TTC549 (cell line): ENCODE results near the gene KRTAP6-3.

Experiments
- FAIRE-seq: peaks from 2 replicates; lab custom pipeline; 2012; peaks lifted over from hg19 to GRCh38; lab: Jason Lieb, UNC

The KRTAP6-3 gene

GRCh38 chr21:30592140-30592539, at the start of gene KRTAP6-3:
Gene KRTAP6-3 (plus strand): TSS chr21:30592440. CDS start chr21:30592446, 6 bp downstream.
- FAIRE-seq: no peak

- FAIRE-seq: no peak
Measured at GRCh38 chr21:30552782-30553181, 39.5 kb upstream of the KRTAP6-3 start.

GRCh38 chr21:30555095-30555494, 37.1 kb upstream of the KRTAP6-3 start:
- no peak for FAIRE-seq

- no peak for FAIRE-seq
Measured at GRCh38 chr21:30561264-30561895, 30.9 kb upstream of the KRTAP6-3 start, which contains the start of gene KRTAP19-7. Gene KRTAP19-7 (minus strand): TSS chr21:30561314. CDS start chr21:30561289, 25 bp downstream.

GRCh38 chr21:30561957-30562356, 30.3 kb upstream of the KRTAP6-3 start:
- no peak for FAIRE-seq

GRCh38 chr21:30563072-30563471, 29.2 kb upstream of the KRTAP6-3 start:
- FAIRE-seq: no peak

- no peak for FAIRE-seq
Measured at GRCh38 chr21:30563630-30564029, 28.6 kb upstream of the KRTAP6-3 start.

- no peak for FAIRE-seq
Measured at GRCh38 chr21:30567617-30568016, 24.6 kb upstream of the KRTAP6-3 start.

- FAIRE-seq: no peak
Measured at GRCh38 chr21:30577766-30578165, 14.5 kb upstream of the KRTAP6-3 start.

GRCh38 chr21:30579346-30579745, 12.9 kb upstream of the KRTAP6-3 start:
- no peak for FAIRE-seq

GRCh38 chr21:30580132-30580531, 12.1 kb upstream of the KRTAP6-3 start:
- FAIRE-seq: no peak

GRCh38 chr21:30582870-30583269, 9.4 kb upstream of the KRTAP6-3 start:
- no peak for FAIRE-seq

GRCh38 chr21:30590297-30590696, 1.9 kb upstream of the KRTAP6-3 start, which contains the start of gene KRTAP22-2:
Gene KRTAP22-2 (minus strand): TSS chr21:30590397.
- FAIRE-seq: no peak

GRCh38 chr21:30598802-30599201, 6.6 kb downstream of the KRTAP6-3 start, which contains the start of gene KRTAP6-2:
Gene KRTAP6-2 (minus strand): TSS chr21:30598902. CDS start chr21:30598874, 28 bp downstream.
- FAIRE-seq: no peak

GRCh38 chr21:30600787-30601186, 8.5 kb downstream of the KRTAP6-3 start, which contains the start of gene KRTAP22-1:
Gene KRTAP22-1 (plus strand): TSS chr21:30601087.
- FAIRE-seq: no peak

- FAIRE-seq: no peak
Measured at GRCh38 chr21:30605968-30606367, 13.7 kb downstream of the KRTAP6-3 start.

GRCh38 chr21:30612132-30612531, 19.9 kb downstream of the KRTAP6-3 start:
- no peak for FAIRE-seq

GRCh38 chr21:30613836-30614235, 21.6 kb downstream of the KRTAP6-3 start, which contains the start of gene KRTAP6-1:
Gene KRTAP6-1 (minus strand): TSS chr21:30613930. CDS start chr21:30613904, 26 bp downstream.
- no peak for FAIRE-seq

- FAIRE-seq: no peak
Measured at GRCh38 chr21:30615199-30615598, 23.0 kb downstream of the KRTAP6-3 start.

- no peak for FAIRE-seq
Measured at GRCh38 chr21:30616125-30616524, 23.9 kb downstream of the KRTAP6-3 start, which contains the start of gene KRTAP20-1. Gene KRTAP20-1 (plus strand): TSS chr21:30616425. CDS start chr21:30616455, 30 bp downstream.

GRCh38 chr21:30620080-30620479, 27.8 kb downstream of the KRTAP6-3 start:
- no peak for FAIRE-seq

GRCh38 chr21:30620522-30620921, 28.3 kb downstream of the KRTAP6-3 start, which contains the start of gene KRTAP20-4:
Gene KRTAP20-4 (plus strand): TSS chr21:30620627.
- FAIRE-seq: no peak

- FAIRE-seq: no peak
Measured at GRCh38 chr21:30623362-30623761, 31.1 kb downstream of the KRTAP6-3 start.
